GM18907 (cell line): ENCODE data around the gene PRKCSH.

Experiments used
- ATAC-seq: cut with Tn5 transposase; IDR thresholded peaks from one replicate; pipeline ENCODE4 v1.9.1; 2021; ENCODE audit warnings: mild to moderate bottlenecking, moderate library complexity; ENCODE audit not compliant: unreplicated experiment

PRKCSH gene

DNA sequence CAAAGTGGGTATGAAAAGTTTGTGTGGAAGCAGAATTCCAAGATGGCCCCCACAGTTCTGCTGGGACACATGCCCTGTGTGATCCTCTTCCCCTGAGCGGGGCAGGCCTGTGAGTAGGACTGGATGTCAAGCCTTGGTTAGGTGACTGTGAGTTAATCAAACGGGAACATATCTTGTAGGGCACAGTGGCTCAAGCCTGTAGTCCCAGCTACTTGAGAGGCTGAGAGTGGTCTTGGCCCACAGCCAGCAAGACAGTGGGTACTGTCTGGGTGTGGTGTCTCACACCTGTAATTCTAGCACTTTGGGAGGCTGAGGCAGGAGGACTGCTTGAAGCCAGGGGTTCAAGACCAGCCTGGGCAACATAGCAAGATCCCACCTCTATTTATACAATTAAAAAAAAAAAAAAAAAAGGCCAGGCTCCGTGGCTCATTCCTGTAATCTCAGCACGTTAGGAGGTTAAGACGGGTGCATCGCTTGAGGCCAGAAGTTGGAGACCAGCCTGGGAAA lies 63.8 kb downstream of the PRKCSH start:
- no peak for ATAC-seq

DNA sequence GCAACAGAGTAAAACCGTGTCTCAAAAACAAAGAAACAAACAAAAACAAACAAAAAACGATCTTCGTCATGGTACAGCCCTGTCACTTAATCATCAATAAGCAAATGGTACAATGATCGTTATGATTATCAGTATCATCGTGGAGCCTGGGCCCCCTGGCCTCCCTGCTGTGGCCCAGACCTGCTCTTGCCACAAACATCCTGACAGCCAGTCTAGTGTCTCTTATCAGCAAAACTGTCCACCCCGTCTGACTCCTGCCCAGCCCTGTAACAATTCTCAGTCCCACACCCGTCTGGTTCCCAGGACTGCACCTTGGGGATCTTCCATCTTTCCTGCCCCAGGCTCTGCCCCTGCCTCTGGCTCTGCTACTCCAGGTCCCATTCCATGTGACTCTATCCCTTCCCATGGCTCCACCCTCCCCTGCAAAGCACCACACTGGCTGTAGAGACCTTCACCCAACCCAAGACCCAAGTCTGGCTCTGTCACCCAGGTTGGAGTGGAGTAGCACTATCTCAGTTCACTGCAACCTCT lies 64.5 kb downstream of the PRKCSH start:
- no peak for ATAC-seq
